ENCODE measurements around the gene PLPP7.
A peak's percentile ranks its signal among the peaks of the same experiment; 100 is the strongest.
"Not testable (repeated sequence)": the region's sequence is repeated elsewhere in the genome, so short reads cannot be mapped to it uniquely, and the experiment has no call there.

PLPP7 gene

DNA sequence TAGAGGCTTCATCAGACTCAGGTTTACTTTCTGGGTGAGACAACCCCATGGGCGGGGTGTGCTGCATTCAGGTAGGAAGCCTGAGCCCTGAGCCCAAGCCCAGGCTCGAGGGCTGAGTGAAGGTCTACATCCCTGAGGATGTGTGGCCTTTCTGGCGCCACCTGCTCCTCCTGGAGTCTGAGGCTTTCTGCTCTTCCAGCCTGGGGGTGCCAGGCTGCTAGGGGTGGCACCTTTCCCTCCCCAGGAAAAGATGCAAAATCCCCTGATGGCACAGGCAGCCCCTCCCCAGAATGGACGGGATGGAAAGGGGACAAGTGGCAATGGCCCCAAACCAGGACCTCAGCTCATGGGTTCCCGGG, 60.0 kb downstream of the PLPP7 start:
- H3K4me2 ChIP-seq: peak overlapping the region; percentile 78 to 97 (median 87)
- H3K4me1 ChIP-seq: peaks cover 13 to 52% (median 29%) of the 10 kb centered on the region in 10 experiments
- no peak for TF ChIP-seq Cebpa-rat (IDR thresholded peaks at IDR 0.05)
- peak overlapping the region; percentile 31 to 66 (median 46); a peak in 16 of 20 replicates for H3K4me3 ChIP-seq
- no peaks in the 10 kb centered on the region; a peak in 1 of 22 replicates for H3K9me3 ChIP-seq (replicated peaks in 1 of 11)
- H3K36me3 ChIP-seq: no peaks in the 10 kb centered on the region
- H3K27me3 ChIP-seq: no peaks in the 10 kb centered on the region
- peak overlapping the region in 10 of 11 experiments; percentile 45 to 79 (median 66); a peak in 17 of 22 replicates for H3K27ac ChIP-seq
- no peaks in the 10 kb centered on the region for H4K20me1 ChIP-seq
- H3K9ac ChIP-seq: peak overlapping the region; percentile 56 to 77 (median 70); a peak in 21 of 22 replicates

DNA sequence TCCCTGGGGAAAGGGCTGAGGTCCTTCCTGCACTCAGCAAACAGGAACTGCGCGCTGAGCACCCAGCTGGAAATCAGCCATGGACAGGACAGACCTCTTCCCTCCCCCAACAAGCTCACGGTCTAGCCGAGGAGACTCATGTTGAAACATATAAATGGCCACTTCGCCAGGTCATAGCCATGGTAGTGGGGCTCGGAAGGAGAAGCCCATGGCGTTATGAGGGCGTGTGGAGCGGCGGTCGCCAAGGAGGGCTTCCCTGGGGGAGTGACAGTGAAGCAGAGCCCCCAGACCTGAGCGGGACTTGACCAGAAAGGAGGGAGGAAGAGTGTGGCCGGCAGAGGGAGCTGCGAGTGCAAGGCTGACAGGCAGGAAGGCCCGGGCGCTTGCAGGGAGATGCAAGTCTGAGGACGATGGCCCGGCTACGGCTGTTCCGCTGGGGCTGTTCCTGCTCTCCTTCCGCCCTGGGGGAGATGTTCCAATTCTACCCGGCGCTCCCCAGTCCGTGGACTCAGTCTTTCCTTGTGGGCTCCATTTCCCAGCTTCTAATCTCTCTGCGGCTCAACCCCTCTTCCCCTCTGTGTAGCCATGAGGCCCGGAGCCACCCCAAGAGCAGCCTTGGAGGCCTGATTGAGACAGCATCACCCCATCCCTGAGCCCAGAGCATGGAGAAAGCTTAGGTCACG, 60.5 kb downstream of the PLPP7 start:
- Histone ChIP-seq H3K27ac (peak overlapping the region; percentile 21 to 79 (median 66); a peak in 20 of 22 replicates), H3K4me1 (peaks cover 13 to 50% (median 29%) of the 10 kb centered on the region in 10 experiments), H3K9me3 (replicated peaks in 1 of 11) (no peaks in the 10 kb centered on the region; a peak in 1 of 22 replicates), H3K27me3 (no peaks in the 10 kb centered on the region), H4K20me1 (no peaks in the 10 kb centered on the region), H3K4me3 (peak overlapping the region; percentile 31 to 66 (median 46); a peak in 17 of 20 replicates), H3K9ac (peak overlapping the region; percentile 56 to 77 (median 70); a peak in 21 of 22 replicates), H3K4me2 (peak overlapping the region; percentile 78 to 97 (median 87)), H3K36me3 (no peaks in the 10 kb centered on the region)
- no peak for TF ChIP-seq Cebpa-rat (IDR thresholded peaks at IDR 0.05)

DNA sequence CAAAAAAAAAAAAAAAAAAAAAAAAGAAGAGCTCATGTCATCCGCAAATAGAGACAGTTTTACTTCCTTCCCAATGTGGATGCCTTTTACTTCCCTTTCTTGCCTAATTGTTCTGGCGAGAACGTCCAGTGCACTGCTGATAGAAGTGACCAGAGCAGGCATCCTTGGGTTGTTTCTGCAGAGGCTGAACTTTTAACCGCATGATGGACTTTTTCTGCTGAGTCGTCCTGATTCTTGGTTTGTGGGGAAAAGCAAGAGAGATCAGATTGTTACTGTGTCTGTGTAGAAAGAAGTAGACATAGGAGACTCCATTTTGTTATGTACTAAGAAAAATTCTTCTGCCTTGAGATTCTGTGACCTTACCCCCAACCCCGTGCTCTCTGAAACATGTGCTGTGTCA, 67.0 kb downstream of the PLPP7 start:
- Histone ChIP-seq H3K4me2 (peak overlapping the region in 10 of 11 experiments; percentile 26 to 70 (median 46); a peak in 17 of 22 replicates), H3K9ac (0 out of 22 replicates have a peak overlapping the region, but pooled peaks of 2 of the 11 experiments have one; percentile 1 to 42), H3K27ac (peak overlapping the region in 6 of 11 experiments; percentile 37 to 67 (median 54); a peak in 12 of 22 replicates), H3K4me1 (peaks cover 11 to 48% (median 36%) of the 10 kb centered on the region in 10 experiments)
- not testable (repeated sequence) for H4K20me1 ChIP-seq; H3K4me3 ChIP-seq; H3K36me3 ChIP-seq; H3K9me3 ChIP-seq (replicated peaks in 1 of 11); H3K27me3 ChIP-seq

DNA sequence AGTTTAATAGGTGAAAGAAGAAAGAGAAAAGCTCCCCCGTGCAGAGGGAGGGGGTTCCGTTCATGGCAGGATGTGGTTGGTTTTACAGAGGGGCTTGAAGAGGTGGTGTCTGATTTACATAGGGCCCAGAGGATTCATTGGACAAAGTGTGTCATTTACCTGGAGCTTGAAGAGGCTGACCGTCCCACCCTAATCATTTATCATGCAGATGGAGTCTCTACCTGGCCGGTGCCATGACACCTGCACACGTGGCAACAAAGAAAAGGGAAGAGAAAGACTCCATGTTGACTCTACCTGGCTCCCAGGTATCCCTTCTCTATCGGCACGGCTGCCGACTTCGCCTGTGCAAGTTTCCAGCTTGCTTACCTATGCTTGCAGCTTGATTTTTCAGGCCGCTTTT, 69.0 kb downstream of the PLPP7 start:
- H3K9me3 ChIP-seq (replicated peaks in 1 of 11): no peaks in the 10 kb centered on the region
- H3K36me3 ChIP-seq: no peaks in the 10 kb centered on the region
- H3K4me3 ChIP-seq: no peak overlapping the region
- H3K27ac ChIP-seq: peak overlapping the region in 4 of 11 experiments; percentile 18 to 62 (median 46); a peak in 5 of 22 replicates
- H3K4me2 ChIP-seq: peak overlapping the region in 7 of 11 experiments; percentile 0 to 80 (median 74); a peak in 11 of 22 replicates
- no peak overlapping the region for H3K9ac ChIP-seq
- H3K4me1 ChIP-seq: peaks cover 25 to 61% (median 48%) of the 10 kb centered on the region in 10 experiments
- no peaks in the 10 kb centered on the region for H4K20me1 ChIP-seq
- no peaks in the 10 kb centered on the region for H3K27me3 ChIP-seq
- no peak for TF ChIP-seq Cebpa-rat (IDR thresholded peaks at IDR 0.05)

All from BLaER1 treated with 17β-estradiol and CSF1 and Interleukin-3, amounts not matched to agents 10 nM and 100 nM (cell line).